Psoas muscle (tissue), 8 donors: ENCODE results near the gene TTLL12. TPM values are rescaled to one million over a fixed set of nuclear protein-coding genes. Genes with fewer than 3 reads are reported as not detected.

ENCODE experiments used
- ATAC-seq, 4 donors: fragments of 200-7000 bp; cut with Tn5 transposase; one replicate each; pipeline ENCODE4 v1.9.1; 2020; ENCODE audit warnings: moderate library complexity in 3 of 4, mild to moderate bottlenecking in 2 of 4
- DNase-seq, 2 donors: peaks; one replicate each; pipeline ENCODE4 v3.0.0-alpha.2; 2020
- H3K27ac ChIP-seq: fragments of 200-600 bp; one replicate; pipeline ENCODE4 v1.8.0; 2022
- H3K27me3 ChIP-seq, 3 donors: fragments of 200-600 bp in 1 of 3; one replicate each; pipeline versions ENCODE4 v1.6.1 to v1.8.0; 2013 to 2022; ENCODE audit warnings: low read length in 2 of 3, mild to moderate bottlenecking in 2 of 3, moderate library complexity in 1 of 3; ENCODE audit not compliant: insufficient read depth in 3 of 3
- H3K36me3 ChIP-seq, 2 donors: fragments of 200-600 bp in 1 of 2; one replicate each; pipeline versions ENCODE4 v1.6.1 to v1.8.0; 2013 to 2022; ENCODE audit warnings: low read depth in 1 of 2, mild to moderate bottlenecking in 1 of 2, moderate library complexity in 1 of 2; ENCODE audit not compliant: insufficient read depth in 1 of 2
- H3K4me1 ChIP-seq: fragments of 200-600 bp; one replicate; pipeline ENCODE4 v1.8.0; 2022
- H3K4me3 ChIP-seq: fragments of 200-600 bp; one replicate; pipeline ENCODE4 v1.8.0; 2022; ENCODE audit warnings: mild to moderate bottlenecking
- H3K9me3 ChIP-seq: fragments of 200-600 bp; one replicate; pipeline ENCODE4 v1.8.0; 2022
- WGBS, 3 donors: extraction: QIAGEN DNeasy Blood & Tissue Kit; methylation state at CpG; one replicate each; pipeline versions ENCODE4 v1.1.6 to v1.1.7; 2013; 5-methylcytosine and 5-hydroxymethylcytosine counted together
- intact Hi-C, 2 donors: fragments of 100-400 bp; cut with DNase I; formaldehyde crosslinking; loops; one replicate each; pipeline versions ENCODE4 v1.11.0 to v1.14.2; 2022
- polyA plus RNA-seq, 3 donors: library from polyadenylated mRNA; stranded (reverse); fragments of 200-250 nt; gene quantifications; one replicate each; pipeline ENCODE4 v1.2.3, GENCODE V29; 2013
- total RNA-seq, 4 donors: library from RNA; stranded (reverse); fragmentation: NEBNext Ultra II Directional in 2 of 4; extraction: Animal tissue kit (Norgen Biotek cat#: 25700) in 2 of 4; gene quantifications; one replicate each; pipeline versions ENCODE4 v1.2.1 to v1.2.4, GENCODE V29; 2021 to 2023
- TF ChIP-seq, protein P1 (sequence below): fragments of 200-600 bp; IDR thresholded peaks from one replicate; pipeline ENCODE4 v1.8.0; 2022; ENCODE audit warnings: antibody characterized with exemption
- donor health status: healthy with polysubstance abuse.
- donor health status: DM: no; HTN: no; CAD: no; lungs with moderate emphysema.
- donor health status: Bipolar disorder and iron deficiency.
- donor health status: healthy.
- donor health status: DM: yes; HTN: yes; CAD: no.
- donor health status: DM: no; HTN: no; CAD: no.
- donor health status: DM: no; HTN: no; CAD: no.
- donor health status: DM: yes; HTN: yes; CAD: no.

Gene TTLL12
- total and polyA plus RNA-seq, 7 donors: 9.9 to 20.7 (median 13.7) TPM

DNA sequence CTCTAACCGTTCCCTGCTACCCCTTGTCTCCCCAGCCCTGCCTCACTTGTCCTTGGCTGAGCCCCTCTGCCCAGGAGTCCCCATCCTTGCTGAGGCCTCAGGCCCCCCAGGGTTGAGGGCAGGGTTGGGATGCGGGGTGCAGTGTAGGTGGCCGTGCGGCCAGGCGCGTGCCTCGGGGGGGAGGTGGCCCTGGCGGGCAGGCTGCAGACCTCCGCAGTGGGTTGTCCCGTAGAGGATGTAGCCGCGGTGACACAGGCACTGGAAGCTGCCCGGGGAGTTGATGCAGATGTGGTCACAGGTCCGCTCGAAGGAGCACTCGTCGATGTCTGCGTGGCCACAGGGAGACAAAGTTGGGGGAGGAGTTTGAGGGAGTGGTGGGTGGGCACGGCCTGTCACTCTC is 41.9 kb upstream of the TTLL12 start:
- no peaks in the 10 kb centered on the region for H3K9me3 ChIP-seq
- no peak overlapping the region for H3K4me3 ChIP-seq
- WGBS, 3 donors: 81 to 88% (median 86%) methylated on average over 19 of the region's 19 CpGs
- ATAC-seq: no peak
- no peak overlapping the region for H3K27ac ChIP-seq
- no peaks in the 10 kb centered on the region for H3K4me1 ChIP-seq
- DNase-seq: no peak
- intact Hi-C loops: no loop called here
- H3K36me3 ChIP-seq: no peaks in the 10 kb centered on the region
- TF ChIP-seq, protein P1, sequence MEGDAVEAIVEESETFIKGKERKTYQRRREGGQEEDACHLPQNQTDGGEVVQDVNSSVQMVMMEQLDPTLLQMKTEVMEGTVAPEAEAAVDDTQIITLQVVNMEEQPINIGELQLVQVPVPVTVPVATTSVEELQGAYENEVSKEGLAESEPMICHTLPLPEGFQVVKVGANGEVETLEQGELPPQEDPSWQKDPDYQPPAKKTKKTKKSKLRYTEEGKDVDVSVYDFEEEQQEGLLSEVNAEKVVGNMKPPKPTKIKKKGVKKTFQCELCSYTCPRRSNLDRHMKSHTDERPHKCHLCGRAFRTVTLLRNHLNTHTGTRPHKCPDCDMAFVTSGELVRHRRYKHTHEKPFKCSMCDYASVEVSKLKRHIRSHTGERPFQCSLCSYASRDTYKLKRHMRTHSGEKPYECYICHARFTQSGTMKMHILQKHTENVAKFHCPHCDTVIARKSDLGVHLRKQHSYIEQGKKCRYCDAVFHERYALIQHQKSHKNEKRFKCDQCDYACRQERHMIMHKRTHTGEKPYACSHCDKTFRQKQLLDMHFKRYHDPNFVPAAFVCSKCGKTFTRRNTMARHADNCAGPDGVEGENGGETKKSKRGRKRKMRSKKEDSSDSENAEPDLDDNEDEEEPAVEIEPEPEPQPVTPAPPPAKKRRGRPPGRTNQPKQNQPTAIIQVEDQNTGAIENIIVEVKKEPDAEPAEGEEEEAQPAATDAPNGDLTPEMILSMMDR: no peak
- peaks cover 0 to 14% (median 12%) of the 10 kb centered on the region in 3 donors for H3K27me3 ChIP-seq

DNA sequence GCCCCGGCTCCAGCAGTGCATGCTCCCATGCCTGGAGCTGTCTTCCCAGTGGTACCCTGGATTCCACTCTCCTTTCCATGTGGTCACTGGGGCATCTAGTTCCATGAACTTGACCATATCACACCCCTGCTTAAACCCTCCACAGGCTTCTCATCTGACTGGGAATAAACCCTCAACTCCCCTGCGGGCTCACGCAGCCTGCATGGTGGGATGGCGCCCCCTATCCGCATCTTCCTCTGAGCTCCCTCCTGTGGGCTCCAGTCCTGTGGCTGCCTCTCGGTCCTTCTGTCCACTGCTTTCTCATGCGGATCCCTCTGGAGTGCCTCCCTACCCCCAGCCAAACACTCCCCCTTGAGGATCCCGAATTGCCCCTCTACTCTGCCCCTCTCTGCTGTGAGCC is 41.4 kb upstream of the TTLL12 start:
- DNase-seq (no peak), ATAC-seq (no peak)
- Histone ChIP-seq H3K27ac (no peak overlapping the region), H3K9me3 (no peaks in the 10 kb centered on the region), H3K36me3 (no peaks in the 10 kb centered on the region), H3K4me3 (no peak overlapping the region), H3K27me3 (peaks cover 0 to 14% (median 12%) of the 10 kb centered on the region in 3 donors), H3K4me1 (no peaks in the 10 kb centered on the region)
- TF ChIP-seq, protein P1: peak; percentile 13
- 58 to 69% (median 67%) methylated on average over 8 of the region's 8 CpGs for WGBS, 3 donors
- intact Hi-C loops: no loop called here

DNA sequence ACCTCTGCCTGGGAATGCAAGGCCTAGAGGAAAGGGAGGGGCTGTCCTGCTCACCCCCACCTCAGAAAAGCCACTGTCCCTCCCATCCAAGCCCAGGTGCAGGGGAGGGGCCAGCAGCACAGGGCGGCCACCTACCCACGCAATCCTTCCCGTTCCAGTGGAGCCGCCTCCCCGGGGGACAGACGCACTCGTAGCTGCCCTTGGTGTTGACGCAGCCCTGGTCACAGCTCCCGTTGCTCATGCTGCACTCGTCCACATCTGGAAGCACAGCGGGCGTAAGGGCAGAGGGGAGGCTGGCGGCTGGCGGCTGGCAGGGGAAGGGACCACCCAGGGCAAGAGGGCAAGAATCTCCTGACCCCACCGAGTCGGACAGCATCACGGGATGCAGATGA is 40.3 kb upstream of the TTLL12 start:
- WGBS, 3 donors: 57 to 68% (median 64%) methylated on average over 16 to 17 of the region's 17 CpGs
- Histone ChIP-seq H3K36me3 (no peaks in the 10 kb centered on the region), H3K4me3 (no peak overlapping the region), H3K9me3 (no peaks in the 10 kb centered on the region), H3K4me1 (no peaks in the 10 kb centered on the region), H3K27me3 (peaks cover 0 to 13% (median 10%) of the 10 kb centered on the region in 3 donors), H3K27ac (no peak overlapping the region)
- intact Hi-C loops: no loop called here
- DNase-seq (no peak), ATAC-seq (no peak)
- TF ChIP-seq, protein P1: no peak

DNA sequence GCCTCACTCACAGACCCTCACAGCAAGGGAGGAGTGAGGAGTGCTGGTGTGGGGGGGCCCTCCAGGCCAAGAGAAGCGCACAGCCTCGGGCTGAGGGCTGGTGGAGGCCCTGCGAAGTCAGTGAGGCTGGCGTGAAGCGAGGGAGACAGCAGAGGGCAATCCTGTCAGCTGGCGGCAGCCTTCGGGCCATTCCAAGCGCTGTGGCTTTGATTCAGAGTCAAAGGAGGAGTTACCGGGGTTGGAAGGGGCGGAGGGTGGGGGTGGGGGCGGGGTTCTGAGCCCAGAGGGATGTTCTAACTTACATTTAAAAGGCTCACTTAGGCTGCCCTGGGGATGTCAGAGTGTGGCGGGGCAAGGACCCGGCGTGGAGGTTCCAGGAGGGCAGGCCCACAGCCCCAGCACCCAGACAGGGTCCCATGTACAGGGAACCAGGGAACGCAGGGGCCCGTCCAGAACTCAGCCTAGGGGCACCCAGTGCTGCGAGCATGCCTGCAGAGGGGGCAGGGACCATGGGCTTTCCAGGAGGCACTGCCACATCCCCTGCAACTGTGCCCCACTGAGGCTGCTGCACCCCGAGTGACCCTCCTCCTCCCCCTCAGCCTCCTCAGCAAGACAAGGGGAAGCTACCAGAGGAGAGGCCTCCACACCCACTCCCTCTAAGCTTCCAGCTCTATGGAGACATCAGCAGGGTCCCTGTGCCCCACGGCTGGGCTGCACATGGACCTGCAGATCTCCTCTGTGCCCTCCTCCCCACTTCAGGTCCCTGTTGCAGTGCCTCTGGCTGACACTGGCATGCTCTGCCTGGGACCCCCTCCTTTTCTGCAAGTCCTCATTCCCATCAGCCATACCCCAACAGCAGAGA is 39.7 kb upstream of the TTLL12 start:
- DNase-seq (no peak), ATAC-seq (no peak)
- 52 to 64% (median 60%) methylated on average over 16 to 19 of the region's 19 CpGs for WGBS, 3 donors
- intact Hi-C loops: no loop called here
- TF ChIP-seq, protein P1: no peak
- Histone ChIP-seq H3K9me3 (no peaks in the 10 kb centered on the region), H3K36me3 (no peaks in the 10 kb centered on the region), H3K27ac (no peak overlapping the region), H3K4me1 (no peaks in the 10 kb centered on the region), H3K27me3 (peaks cover 0 to 10% (median 6%) of the 10 kb centered on the region in 3 donors), H3K4me3 (no peak overlapping the region)
